Ishikawa (cell line): ENCODE data around the gene DCAKD.
A peak's percentile ranks its signal among the peaks of the same experiment; 100 is the strongest.

Experiments used
- CEBPB ChIP-seq: IDR thresholded peaks from 2 replicates; pipeline ENCODE4 v1.6.1; 2012
- CREB1 ChIP-seq: IDR thresholded peaks from 2 replicates; pipeline ENCODE4 v1.6.1; 2012; ENCODE audit warnings: low read depth
- RAD21 ChIP-seq: IDR thresholded peaks from 2 replicates; pipeline ENCODE4 v1.6.1; 2012; ENCODE audit warnings: low read depth
- TEAD4 ChIP-seq: IDR thresholded peaks from 2 replicates; pipeline ENCODE4 v1.6.1; 2012
- YY1 ChIP-seq: IDR thresholded peaks from 2 replicates; pipeline ENCODE4 v1.6.1; 2012; ENCODE audit warnings: low read depth
- TF ChIP-seq, protein P1 (sequence below): IDR thresholded peaks from 2 replicates; pipeline ENCODE4 v1.6.1; 2012
- TF ChIP-seq, protein P2 (sequence below): IDR thresholded peaks from 2 replicates; pipeline ENCODE4 v1.6.1; 2012; ENCODE audit warnings: low read depth, mild to moderate bottlenecking

DNA sequence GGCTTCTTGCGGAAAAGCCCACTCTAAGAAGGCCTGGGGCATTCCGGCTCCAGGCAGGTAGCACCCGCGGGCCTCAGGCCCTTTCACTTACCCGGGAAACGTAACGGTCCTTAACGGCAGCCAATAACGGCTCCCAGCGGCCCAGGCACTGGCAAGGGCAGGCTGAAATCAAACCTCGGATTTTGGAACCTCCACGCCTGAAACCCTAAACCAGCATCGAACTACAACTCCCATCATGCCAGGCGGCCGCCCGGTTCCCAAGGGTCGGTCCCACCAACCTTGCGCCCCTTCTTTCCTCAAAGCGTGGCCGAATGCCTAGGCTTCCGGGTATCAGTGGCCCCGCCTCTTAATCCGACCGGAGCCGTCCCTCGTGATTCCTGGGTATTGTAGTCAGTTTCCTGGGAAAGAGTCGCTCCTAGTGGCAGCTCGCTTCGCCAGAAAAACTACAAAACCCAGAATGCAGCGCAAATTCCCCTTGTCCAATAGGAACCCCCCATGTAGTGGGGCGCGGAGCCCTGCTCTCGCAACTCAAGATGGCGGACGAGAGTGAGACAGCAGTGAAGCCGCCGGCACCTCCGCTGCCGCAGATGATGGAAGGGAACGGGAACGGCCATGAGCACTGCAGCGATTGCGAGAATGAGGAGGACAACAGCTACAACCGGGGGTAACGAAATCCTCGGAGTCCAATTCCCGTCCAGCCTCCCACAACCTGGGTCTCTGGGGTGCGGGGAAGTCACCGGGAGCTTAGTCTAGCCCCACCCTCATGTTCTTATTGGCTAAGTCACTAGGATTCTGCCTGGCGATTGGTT, 9.6 kb upstream of the DCAKD start, which contains the start of gene NMT1:
- TF ChIP-seq CEBPB (peak; percentile 77), RAD21 (no peak), TEAD4 (0 out of 2 replicates have a peak, but pooled peaks have one; percentile 9), YY1 (peak; percentile 98), CREB1 (peak; percentile 36; the same call in 1 of the 2 replicates)
- TF ChIP-seq, protein P1, sequence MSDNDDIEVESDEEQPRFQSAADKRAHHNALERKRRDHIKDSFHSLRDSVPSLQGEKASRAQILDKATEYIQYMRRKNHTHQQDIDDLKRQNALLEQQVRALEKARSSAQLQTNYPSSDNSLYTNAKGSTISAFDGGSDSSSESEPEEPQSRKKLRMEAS, result peak; percentile 25; the same call in 1 of the 2 replicates
- TF ChIP-seq, protein P2, sequence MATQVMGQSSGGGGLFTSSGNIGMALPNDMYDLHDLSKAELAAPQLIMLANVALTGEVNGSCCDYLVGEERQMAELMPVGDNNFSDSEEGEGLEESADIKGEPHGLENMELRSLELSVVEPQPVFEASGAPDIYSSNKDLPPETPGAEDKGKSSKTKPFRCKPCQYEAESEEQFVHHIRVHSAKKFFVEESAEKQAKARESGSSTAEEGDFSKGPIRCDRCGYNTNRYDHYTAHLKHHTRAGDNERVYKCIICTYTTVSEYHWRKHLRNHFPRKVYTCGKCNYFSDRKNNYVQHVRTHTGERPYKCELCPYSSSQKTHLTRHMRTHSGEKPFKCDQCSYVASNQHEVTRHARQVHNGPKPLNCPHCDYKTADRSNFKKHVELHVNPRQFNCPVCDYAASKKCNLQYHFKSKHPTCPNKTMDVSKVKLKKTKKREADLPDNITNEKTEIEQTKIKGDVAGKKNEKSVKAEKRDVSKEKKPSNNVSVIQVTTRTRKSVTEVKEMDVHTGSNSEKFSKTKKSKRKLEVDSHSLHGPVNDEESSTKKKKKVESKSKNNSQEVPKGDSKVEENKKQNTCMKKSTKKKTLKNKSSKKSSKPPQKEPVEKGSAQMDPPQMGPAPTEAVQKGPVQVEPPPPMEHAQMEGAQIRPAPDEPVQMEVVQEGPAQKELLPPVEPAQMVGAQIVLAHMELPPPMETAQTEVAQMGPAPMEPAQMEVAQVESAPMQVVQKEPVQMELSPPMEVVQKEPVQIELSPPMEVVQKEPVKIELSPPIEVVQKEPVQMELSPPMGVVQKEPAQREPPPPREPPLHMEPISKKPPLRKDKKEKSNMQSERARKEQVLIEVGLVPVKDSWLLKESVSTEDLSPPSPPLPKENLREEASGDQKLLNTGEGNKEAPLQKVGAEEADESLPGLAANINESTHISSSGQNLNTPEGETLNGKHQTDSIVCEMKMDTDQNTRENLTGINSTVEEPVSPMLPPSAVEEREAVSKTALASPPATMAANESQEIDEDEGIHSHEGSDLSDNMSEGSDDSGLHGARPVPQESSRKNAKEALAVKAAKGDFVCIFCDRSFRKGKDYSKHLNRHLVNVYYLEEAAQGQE, result no peak
